Measurements from ENCODE around the gene DPEP2NB.

GRCh38 chr16:67989322-67990017, 26.2 kb downstream of the DPEP2NB start:
- TF ChIP-seq CTCF (conservative IDR thresholded peaks at IDR 0.05 in 1 of 2, IDR thresholded peaks at IDR 0.05 in 1 of 2; ENCODE audit: low read depth in 1 of 2, low read length in 2 of 2), result no peak
- no peak for TF ChIP-seq EZH2 (IDR thresholded peaks at IDR 0.05; ENCODE audit: low read length, missing control alignments)
